GM18519 (cell line): ENCODE results near the gene STMN1.

Experiments
- ATAC-seq: cut with Tn5 transposase; IDR thresholded peaks from one replicate; pipeline ENCODE4 v1.9.1; 2021; ENCODE audit warnings: mild to moderate bottlenecking, moderate library complexity; ENCODE audit not compliant: unreplicated experiment, low FRiP score

The STMN1 gene

DNA sequence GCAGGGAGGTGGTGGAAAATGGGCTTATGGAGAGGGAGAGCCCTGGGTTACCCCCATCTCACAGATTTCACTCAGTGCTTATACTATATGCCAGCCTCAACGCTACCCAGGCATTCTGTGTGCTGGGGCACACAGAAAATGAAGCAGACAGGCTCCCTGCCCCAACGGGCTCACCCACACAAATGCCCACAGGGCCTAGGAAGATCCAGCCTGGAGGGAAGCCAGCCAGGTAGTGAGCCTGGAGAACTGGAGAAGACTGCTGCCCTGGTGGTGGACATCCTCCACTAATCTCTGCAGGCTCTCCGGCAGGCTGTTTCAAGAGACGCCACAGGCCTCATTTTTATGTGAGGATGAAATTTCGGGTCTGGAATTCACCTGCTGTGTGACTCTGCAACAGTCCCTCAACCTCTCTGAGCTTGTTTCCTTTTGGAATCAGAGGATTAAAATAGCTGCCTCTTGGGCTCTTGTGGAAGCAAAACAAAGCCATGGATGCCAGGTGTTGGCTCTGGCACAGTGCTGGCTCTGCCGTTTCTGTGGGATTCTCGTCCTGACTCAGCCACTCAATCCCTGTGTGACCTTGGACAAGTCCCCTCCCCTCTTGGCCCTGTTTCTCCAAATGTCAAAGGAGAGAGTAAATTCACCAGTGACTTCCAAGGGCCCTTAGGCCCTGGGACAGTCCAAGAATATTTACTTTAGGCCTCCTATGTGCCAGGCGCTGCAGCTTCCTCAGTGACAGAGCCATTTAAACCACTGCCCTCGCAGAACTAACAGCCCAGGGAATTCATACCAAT, 34.3 kb downstream of the STMN1 start:
- ATAC-seq: no peak

GRCh38 chr1:25871086-25871703, 35.0 kb downstream of the STMN1 start:
- ATAC-seq: no peak

GRCh38 chr1:25870614-25871013, 35.6 kb downstream of the STMN1 start:
- ATAC-seq: no peak

GRCh38 chr1:25869909-25870606, 36.2 kb downstream of the STMN1 start:
- no peak for ATAC-seq

- no peak for ATAC-seq
Measured at GRCh38 chr1:25867210-25867991, 38.8 kb downstream of the STMN1 start.

DNA sequence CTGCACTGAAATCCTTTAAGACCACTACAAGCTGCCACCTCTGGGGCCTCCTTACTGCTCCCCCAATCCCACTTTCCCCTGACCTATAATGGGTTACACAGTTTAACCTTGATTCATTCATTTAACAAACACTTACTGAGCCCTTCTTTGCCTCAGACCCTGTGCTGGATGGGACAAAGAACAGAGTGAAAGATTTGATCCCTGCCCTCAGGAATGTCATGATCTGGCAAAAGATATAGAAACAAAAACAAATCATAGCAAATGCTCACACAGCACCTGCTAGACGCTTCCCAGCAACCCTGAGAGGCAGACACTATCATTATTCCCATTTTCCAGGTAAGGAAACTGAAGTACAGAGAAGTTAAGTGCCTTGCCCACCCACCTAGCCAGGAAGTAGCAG, 39.9 kb downstream of the STMN1 start:
- ATAC-seq: no peak

DNA sequence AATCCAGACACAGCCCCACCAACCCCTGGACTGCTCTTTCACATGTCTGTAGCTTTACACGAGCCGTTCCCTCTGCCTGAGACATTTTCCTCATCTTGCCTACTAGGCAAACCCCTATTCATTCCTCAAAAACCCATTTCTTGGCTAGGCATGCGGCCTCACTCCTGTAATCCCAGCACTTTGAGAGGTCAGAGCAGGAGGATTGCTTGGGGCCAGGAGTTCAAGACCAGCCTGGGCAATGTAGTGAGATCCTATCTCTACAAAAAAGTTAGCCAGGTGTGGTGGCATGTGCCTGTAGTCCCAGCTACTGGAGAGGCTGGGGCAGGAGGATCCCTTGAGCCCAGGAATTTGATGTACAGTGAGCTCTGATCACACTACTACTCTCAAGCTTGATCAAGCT, 41.8 kb downstream of the STMN1 start:
- ATAC-seq: no peak

DNA sequence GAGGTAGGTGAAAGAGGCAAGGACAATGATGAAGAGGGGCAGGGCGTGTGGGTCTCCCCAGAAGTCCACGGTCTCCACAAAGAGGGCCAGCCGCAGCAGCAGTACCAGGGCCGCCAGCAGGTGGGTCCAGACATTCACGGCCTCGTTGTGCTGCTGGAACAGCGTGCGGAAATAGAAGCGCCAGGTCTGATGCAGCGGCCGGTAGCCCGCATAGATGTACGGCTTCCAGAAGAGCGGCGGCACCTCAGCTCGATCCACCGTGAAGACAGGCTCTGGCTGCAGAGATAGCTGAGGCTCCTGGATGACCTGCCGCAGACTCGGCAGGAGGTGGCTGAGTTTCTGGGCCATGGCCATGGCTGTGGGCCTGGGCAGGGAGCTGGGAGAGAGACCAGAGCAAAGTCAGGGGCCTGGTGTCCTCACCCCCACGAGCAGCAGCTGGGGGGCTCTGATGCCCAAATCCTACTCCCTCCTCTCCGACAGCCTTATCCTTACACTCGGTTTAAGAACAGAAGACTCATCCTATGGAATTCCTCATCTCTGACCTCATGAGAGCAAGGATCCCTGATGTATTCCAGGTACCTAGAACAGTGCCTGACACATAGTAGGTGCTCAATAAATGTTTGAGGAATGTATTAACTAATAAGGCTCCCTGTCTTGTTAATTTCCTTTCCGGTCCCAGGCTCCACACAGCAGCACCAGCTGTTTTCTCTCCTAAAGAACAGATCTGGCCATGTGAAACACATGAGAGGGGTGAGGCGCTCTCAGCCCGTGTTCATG, 42.5 kb downstream of the STMN1 start:
- ATAC-seq: no peak

DNA sequence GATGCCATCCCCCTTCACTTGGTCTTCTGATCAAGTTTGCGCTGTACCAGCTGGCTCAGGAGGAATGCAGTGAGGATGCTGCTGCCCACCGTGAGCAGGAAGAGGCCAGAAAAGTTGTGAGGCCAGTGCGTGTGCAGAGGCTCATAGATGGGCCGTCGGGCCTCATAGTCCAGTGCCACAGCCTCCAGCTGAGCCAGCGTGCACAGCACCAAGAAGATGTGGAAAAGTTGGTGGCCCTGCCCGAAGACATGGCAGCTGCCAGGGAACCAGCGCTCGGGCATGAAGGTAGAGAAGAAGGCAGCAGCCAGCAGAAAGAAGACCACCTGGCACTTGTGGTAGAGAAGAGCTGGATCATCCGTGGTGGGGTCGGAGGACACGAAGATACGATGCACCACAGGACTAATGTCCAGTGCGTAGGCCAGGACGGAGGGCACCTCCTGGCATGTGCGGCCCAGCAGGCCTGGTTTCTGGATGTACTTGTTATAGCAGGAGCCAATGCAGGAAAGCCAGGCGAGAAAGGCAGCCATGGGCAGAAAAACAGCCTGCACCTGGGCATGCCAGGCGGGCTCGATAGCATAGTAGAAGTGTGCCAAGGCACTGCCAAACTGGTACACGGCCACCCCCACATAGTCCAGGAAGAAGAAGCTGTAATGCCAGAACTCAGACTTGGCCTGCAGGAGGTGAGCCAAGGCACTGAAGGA, 43.3 kb downstream of the STMN1 start:
- no peak for ATAC-seq

DNA sequence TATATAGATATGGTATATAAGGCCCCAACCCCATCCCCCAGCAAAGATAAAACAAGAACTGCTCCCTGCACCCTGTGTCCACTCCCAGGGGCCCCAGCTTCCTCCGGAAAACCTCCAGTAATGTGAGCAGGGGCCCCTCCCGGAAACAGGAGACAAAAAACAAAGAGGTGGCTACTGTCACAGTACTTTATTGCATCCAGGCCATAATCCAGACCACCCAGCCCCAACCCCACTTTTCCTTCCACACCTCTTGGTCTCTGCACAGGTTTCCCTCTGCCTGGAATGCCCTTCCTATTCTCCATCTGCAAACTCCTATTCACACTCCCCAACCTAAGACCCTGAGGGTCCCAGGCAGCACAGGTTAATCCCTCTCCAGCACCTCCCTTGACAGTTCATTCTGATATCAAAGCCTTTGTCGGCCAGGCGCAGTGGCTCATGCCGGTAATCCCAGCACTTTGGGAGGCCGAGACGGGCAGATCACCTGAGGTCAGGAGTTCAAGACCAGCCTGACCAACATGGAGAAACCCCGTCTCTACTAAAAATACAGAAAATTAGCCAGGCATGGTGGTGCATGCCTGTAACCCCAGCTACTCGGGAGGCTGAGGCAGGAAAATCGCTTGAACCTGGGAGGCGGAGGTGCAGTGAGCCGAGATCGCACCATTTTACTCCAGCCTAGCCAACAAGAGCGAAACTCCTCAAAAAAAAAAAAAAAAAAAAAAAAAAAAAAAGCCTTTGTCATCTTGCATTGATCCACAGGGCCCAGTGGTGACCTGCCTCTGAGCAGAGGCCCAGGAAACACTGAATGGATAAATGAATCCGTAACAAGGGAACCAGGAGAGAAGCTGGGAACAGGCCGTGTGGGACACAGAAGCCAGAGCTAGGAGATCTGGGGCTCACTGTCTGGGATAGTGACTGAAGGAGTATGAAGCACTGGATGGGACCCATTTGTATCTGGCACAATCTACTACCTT, 44.6 kb downstream of the STMN1 start:
- no peak for ATAC-seq

DNA sequence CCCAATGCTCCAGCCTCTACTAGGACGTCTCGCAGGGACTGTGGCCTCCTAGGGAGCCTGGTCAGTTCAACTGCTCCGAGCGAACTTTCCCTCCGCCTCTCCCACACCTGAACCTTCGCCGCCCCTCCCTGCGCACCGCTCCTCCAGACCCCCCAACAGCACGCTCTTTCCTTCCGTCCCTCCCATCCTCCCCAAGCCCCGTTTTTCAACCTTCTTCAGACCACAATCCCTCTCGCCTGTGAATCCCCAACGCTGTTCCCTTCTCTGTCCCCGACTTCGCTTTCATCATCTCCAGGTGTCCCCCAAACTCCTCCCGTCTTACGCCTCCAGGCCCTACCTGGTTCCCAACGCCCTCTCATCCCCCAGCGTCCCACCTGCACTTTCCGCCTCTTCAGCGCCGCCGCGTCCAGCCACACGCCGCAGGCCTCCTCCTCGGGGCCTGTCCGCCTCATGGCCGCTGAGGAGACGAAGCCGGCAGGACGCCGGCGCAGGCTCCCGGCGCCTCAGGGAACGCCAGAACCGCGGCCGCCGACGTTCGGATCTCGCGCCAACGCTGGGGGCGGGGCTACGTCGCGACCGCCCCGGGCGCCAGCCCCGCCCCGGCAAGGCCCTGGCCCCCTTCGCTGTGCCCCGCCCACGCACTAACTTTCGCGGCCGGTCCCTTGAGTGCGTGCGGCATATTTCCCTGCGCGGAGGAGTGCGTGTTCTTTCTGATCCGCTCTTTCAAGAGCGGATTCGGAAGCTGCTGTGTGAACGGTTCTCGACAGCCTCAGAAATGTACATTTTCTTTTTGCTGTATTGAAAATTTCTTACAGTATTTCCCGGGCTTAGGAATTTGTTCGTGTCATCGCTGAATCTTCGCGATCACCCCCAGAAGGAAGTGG, 47.1 kb downstream of the STMN1 start, which contains the start of gene AUNIP:
Gene AUNIP, minus strand, starts transcription at position 552 of the 884 bp plus-strand sequence. Its CDS starts 100 bp downstream, at position 452.
- peak; percentile 65 for ATAC-seq

DNA sequence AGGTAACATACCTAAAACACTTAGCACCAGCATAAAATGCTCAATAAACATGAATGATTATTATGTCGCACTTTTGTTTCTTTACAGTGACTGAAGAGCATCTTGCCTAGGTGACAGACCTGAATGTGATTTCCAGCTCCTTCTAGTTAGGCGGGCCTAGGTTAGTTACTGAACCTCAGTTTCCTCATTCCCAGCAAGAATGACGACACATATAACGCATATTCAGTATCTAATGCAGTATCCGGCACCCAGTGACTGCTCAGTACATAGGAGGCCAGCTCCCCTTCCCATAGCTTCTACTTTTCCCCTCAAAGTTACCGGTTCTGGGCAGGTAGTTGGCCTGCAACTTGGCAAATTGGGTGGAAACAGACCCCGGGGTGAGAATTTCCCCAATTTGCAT, 47.7 kb downstream of the STMN1 start:
- ATAC-seq: no peak

- ATAC-seq: no peak
Measured at GRCh38 chr1:25856856-25857255, 49.4 kb downstream of the STMN1 start.

DNA sequence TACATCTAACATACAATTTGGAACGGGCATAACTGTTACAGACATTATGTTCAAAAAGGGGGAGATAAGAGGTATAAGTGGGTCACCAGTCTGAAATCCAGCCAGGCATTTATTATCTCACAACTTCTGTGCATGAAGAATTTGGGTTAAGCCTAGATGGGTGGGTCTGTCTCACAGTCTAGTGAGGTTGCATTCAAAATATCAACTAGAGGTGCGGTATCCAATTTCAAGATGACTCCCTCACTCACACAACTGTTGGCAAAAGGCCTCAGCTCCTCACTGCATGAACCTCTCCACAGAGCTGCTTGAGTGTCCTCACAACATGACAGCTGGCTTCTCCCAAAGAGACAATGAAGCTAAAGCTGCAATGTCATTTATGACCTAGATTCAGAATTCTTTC, 51.7 kb downstream of the STMN1 start:
- no peak for ATAC-seq
